22Rv1 (cell line): Measurements from ENCODE around the gene MAGI1.

ENCODE experiments used
- H3K27ac ChIP-seq: fragments of 450-650 bp; 2 replicates; pipeline ENCODE4 v1.5.1; 2017
- ZFX ChIP-seq: fragments of 450-650 bp; IDR thresholded peaks from 2 replicates; pipeline ENCODE4 v1.6.1; 2017; ENCODE audit warnings: antibody characterized with exemption, borderline replicate concordance
- TF ChIP-seq, protein P1 (sequence below): fragments of 450-650 bp; IDR thresholded peaks from 2 replicates; pipeline ENCODE4 v1.5.1; 2017; ENCODE audit warnings: mild to moderate bottlenecking

Gene MAGI1

DNA sequence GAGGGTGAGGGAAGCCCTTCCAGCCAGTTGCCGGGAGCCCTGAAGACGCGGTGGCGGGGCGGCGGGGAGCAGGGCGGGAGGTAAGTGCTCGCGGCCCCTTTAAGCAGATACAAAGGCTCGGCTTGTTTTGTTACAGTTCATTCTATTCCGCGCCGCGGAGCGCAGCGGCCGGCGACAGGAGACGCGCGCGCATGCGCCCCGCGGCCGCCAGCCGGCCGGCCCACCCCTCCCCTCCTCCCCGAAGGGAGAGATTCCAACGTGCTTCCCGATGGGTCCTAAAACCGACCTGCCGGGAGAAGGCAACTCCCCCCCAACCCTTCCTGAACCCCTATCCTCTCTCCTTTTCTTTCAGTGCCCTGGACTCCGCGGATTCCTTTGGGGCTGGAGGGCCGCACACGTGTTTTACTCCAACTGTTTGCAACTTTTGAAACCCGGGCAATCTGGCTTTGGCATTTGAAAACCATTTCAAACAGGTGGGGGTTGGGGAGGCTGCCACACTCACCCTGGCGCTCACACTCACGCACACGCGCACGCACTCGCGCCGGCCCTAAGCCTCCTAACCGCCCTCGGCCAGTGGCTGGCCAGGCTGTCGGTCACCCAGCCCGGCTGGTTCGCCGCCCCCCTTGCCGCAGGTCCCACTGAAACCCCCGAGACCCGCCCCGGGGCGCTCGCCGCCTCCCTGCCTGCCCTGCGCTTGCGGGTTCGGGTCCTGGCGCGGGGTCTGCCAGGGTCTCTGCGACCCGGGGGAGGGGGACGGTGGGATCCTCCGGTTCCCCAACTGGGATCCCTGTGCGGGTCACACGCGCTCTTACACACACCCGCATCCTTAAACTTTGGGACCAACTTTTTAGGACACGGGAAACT lies at the start of gene MAGI1:
TSS of gene MAGI1 (minus strand) at position 193 of the 864 bp plus-strand sequence. CDS start 610 bp downstream, outside the sequence.
- peak within 1 kb of the TSS; percentile 90 for H3K27ac ChIP-seq
- no peak for TF ChIP-seq ZFX
- TF ChIP-seq, protein P1, sequence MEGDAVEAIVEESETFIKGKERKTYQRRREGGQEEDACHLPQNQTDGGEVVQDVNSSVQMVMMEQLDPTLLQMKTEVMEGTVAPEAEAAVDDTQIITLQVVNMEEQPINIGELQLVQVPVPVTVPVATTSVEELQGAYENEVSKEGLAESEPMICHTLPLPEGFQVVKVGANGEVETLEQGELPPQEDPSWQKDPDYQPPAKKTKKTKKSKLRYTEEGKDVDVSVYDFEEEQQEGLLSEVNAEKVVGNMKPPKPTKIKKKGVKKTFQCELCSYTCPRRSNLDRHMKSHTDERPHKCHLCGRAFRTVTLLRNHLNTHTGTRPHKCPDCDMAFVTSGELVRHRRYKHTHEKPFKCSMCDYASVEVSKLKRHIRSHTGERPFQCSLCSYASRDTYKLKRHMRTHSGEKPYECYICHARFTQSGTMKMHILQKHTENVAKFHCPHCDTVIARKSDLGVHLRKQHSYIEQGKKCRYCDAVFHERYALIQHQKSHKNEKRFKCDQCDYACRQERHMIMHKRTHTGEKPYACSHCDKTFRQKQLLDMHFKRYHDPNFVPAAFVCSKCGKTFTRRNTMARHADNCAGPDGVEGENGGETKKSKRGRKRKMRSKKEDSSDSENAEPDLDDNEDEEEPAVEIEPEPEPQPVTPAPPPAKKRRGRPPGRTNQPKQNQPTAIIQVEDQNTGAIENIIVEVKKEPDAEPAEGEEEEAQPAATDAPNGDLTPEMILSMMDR = no peak

DNA sequence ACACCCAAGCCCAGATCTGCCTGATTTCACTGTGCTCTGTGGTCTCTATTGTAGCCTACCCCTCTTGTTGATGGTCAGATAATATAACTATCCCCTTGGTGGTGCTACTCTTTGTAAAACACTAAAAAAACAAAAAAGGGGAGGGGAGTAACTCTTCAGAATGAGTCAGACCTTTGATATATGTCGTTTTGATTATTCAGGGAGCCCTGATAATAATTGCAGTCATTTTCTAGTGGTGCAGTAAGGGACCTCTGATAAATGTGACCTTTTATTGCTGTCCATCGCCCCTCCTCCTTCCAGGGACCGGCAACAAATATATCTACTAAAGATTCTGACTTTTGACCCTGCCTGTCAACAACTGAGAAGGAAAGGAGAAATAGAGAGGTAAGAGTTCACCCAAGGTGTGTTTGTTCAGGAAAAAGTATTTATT lies 45.1 kb upstream of the MAGI1 start:
- TF ChIP-seq, protein P1 = no peak
- no peak for TF ChIP-seq ZFX
- H3K27ac ChIP-seq = no peak overlapping the region

DNA sequence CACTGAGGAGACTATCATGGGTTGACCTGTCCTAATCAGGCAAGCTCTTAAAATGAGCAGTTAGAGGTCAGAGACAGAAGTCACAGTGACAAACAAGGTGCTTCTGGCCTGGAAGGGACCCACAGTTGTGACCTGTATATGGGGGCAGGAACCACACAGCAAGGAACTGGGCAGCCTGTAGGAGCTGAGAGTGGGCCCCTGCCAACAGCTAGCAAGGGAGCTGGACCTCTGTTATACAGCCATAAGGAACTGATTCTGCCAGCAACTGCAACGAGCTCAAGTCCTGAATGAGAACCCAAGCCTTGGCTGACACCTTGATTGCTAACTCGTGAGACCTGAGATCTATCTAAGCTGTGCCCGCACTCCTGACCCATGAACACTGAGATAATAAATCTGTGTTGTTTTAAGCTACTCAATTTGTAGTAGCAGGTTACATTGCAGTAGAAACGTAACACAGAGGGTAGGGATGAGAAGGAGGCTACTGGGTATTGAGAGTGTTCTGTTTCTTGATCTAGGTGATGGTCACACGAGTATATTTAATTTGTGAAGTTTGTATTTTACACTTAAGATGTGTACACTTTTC lies 44.5 kb upstream of the MAGI1 start:
- no peak overlapping the region for H3K27ac ChIP-seq

DNA sequence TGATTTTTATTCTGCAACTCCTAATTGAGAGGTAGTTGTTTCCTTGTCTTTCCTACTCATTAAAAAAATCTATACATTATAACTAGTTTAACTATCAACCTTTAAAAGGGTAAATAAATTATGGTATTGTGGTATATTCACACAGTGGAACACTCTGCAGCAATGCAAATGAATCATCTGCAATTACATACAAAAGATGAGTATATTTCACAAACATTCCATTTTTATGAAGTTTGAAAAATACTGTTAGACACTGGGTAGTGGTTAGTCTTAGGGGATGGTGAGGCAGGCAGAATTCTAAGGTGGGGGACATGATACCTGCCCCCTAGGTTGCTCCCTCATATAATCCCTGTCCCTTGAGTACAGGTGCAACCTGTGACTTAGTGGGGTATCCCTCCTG lies 44.0 kb upstream of the MAGI1 start:
- TF ChIP-seq ZFX = no peak
- TF ChIP-seq, protein P1 = no peak
- H3K27ac ChIP-seq = no peak overlapping the region

More for the DNA sequence above, 44.5 kb upstream of the MAGI1 start:
- TF ChIP-seq, protein P1 = no peak
- TF ChIP-seq ZFX = no peak

DNA sequence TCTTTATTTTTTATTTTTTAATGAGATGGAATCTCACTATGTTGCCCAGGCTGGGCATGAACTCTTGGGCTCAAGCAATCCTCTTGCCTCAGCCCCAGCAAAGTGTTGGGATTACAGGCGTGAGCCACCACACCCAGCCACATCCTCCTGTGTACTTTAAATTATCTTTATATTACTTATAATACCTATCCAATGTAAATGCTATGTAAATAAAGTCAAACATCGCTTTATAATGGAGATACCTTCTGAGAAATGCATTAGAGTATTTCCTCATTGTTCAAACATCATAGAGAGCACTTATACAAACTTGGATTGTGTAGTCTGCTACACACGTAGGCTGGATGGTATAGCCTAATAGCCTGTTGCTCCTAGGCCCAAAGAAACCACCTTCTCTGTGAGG lies 41.4 kb upstream of the MAGI1 start:
- no peak for TF ChIP-seq ZFX

DNA sequence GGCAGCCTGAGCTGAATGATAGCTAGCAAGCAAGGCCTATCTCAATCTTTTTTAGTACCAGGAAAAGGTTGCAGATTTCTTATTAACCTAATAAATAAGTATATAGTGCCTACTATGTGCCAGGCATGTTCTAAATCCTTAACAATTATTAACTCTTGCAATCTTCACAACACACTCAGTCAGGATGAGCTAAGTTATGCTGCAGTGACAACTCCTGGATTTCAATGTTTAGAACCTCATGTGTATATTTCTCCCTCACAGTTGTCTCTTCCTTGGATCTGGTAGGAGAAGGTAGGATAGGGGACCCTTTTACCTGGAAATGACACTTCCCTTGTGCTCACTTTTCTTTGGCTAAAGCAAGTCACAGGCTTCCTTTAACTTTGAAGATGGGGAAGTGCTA lies 39.3 kb upstream of the MAGI1 start:
- no peak overlapping the region for H3K27ac ChIP-seq
- no peak for TF ChIP-seq ZFX
- TF ChIP-seq, protein P1 = no peak

More for the DNA sequence above, 41.4 kb upstream of the MAGI1 start:
- no peak overlapping the region for H3K27ac ChIP-seq

DNA sequence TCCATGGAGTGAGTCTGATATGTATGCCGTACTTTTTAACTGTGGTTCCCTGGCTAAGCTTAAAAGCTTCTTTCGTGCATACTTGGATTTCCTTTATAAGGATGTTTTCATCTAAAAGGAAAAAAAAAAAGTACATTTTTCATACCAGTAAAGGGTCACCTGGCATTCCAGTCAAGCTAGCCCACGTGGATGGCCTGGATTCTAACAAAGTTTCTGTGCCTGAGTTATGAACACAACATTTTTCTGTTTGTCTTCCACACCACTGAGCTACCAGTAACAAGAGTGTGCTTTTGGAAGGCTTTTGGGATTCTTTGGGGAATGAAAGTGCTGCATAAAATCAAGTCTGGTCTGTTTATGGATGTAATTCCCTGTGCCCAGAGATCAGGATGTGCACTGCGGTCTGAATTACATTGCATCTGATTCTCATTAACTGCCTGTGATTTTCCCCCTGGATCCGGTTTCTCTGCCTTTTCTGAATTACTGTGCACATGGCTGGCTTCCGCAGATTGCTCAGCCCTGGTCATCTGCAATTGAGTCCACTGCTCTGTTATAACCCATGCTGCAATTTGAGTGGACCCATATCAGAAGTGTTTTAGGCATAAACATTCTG lies 38.2 kb upstream of the MAGI1 start:
- H3K27ac ChIP-seq = no peak overlapping the region
- TF ChIP-seq ZFX = no peak
- TF ChIP-seq, protein P1 = no peak
